ENCODE results near the gene PGBD5. TPM values are rescaled to one million over a fixed set of nuclear protein-coding genes. Genes with fewer than 3 reads are reported as not detected.

PGBD5 gene
- total RNA-seq, 6 experiments from 2014 or later, result 0.05 TPM; not detected in 5

GRCh38 chr1:230280054-230280795 is 145.9 kb downstream of the PGBD5 start:
- no peak overlapping the region for H3K4me3 Mint-ChIP-seq
- no peaks in the 10 kb centered on the region; the same call in 1 of the 2 replicates for H3K36me3 Mint-ChIP-seq (ENCODE audit: low read depth)
- no peak overlapping the region for H3K27ac Mint-ChIP-seq
- H3K9me3 Mint-ChIP-seq, result no peaks in the 10 kb centered on the region
- TF ChIP-seq CTCF (IDR thresholded peaks at IDR 0.05), result no peak
- no peaks in the 10 kb centered on the region for H3K4me1 Mint-ChIP-seq (ENCODE audit: low read depth)
- peaks cover 4% of the 10 kb centered on the region for H3K27me3 Mint-ChIP-seq (ENCODE audit: insufficient read depth)
- no peak for DNase-seq

GRCh38 chr1:230279583-230279945 is 146.6 kb downstream of the PGBD5 start:
- DNase-seq, result no peak
- Mint-ChIP-seq H3K9me3 (no peaks in the 10 kb centered on the region), H3K36me3 (ENCODE audit: low read depth) (no peaks in the 10 kb centered on the region; the same call in 1 of the 2 replicates), H3K27ac (no peak overlapping the region), H3K4me3 (no peak overlapping the region), H3K27me3 (ENCODE audit: insufficient read depth) (peaks cover 4% of the 10 kb centered on the region; the same call in 1 of the 2 replicates), H3K4me1 (ENCODE audit: low read depth) (no peaks in the 10 kb centered on the region)
- TF ChIP-seq CTCF (IDR thresholded peaks at IDR 0.05), result no peak

GRCh38 chr1:230278871-230279582 is 147.1 kb downstream of the PGBD5 start:
- Mint-ChIP-seq H3K27me3 (ENCODE audit: insufficient read depth) (peaks cover 3% of the 10 kb centered on the region; the same call in 1 of the 2 replicates), H3K4me3 (no peak overlapping the region), H3K4me1 (ENCODE audit: low read depth) (no peaks in the 10 kb centered on the region), H3K27ac (no peak overlapping the region), H3K36me3 (ENCODE audit: low read depth) (no peaks in the 10 kb centered on the region; the same call in 1 of the 2 replicates), H3K9me3 (no peaks in the 10 kb centered on the region)
- DNase-seq, result no peak
- TF ChIP-seq CTCF (IDR thresholded peaks at IDR 0.05), result no peak

GRCh38 chr1:230278376-230278775 is 147.8 kb downstream of the PGBD5 start:
- Mint-ChIP-seq H3K9me3 (no peaks in the 10 kb centered on the region), H3K27ac (no peak overlapping the region), H3K36me3 (ENCODE audit: low read depth) (no peaks in the 10 kb centered on the region; the same call in 1 of the 2 replicates), H3K4me1 (ENCODE audit: low read depth) (no peaks in the 10 kb centered on the region), H3K27me3 (ENCODE audit: insufficient read depth) (peaks cover 3% of the 10 kb centered on the region; the same call in 1 of the 2 replicates), H3K4me3 (no peak overlapping the region)
- no peak for DNase-seq
- TF ChIP-seq CTCF (IDR thresholded peaks at IDR 0.05), result no peak

GRCh38 chr1:230277201-230278025 is 148.7 kb downstream of the PGBD5 start:
- H3K9me3 Mint-ChIP-seq, result no peaks in the 10 kb centered on the region
- H3K4me3 Mint-ChIP-seq, result no peak overlapping the region

More at GRCh38 chr1:230277201-230278025, 148.7 kb downstream of the PGBD5 start:
- Mint-ChIP-seq H3K4me1 (ENCODE audit: low read depth) (no peaks in the 10 kb centered on the region), H3K27ac (no peak overlapping the region), H3K27me3 (ENCODE audit: insufficient read depth) (peaks cover 3% of the 10 kb centered on the region), H3K36me3 (ENCODE audit: low read depth) (no peaks in the 10 kb centered on the region; the same call in 1 of the 2 replicates)
- no peak for DNase-seq
- no peak for TF ChIP-seq CTCF (IDR thresholded peaks at IDR 0.05)
